ENCODE data around the gene ACAT1.

GRCh38 chr11:108115500-108116140 is 5.7 kb upstream of the ACAT1 start:
- TF ChIP-seq CTCF (IDR thresholded peaks at IDR 0.05), result no peak
- TF ChIP-seq EZH2phosphoT487 (IDR thresholded peaks at IDR 0.05), result no peak
- no peak for TF ChIP-seq EZH2 (IDR thresholded peaks at IDR 0.05)
